KMS-11 (cell line): ENCODE data around the gene GNLY.

Experiments used
- H2AFZ ChIP-seq: fragments of 200-600 bp; sonication (generic); 2 replicates; pipeline ENCODE4 v1.6.1; 2016; ENCODE audit warnings: antibody characterized with exemption, mixed run types, low read depth
- H3K27ac ChIP-seq: fragments of 200-600 bp; sonication (generic); 2 replicates; pipeline ENCODE4 v1.6.1; 2016; ENCODE audit warnings: mild to moderate bottlenecking, mixed run types
- H3K27me3 ChIP-seq: fragments of 200-600 bp; sonication (generic); 2 replicates; pipeline ENCODE4 v1.6.1; 2017; ENCODE audit warnings: mild to moderate bottlenecking, low read depth, mixed run types, moderate library complexity; ENCODE audit not compliant: insufficient read depth
- H3K36me3 ChIP-seq: fragments of 200-600 bp; sonication (generic); 2 replicates; pipeline ENCODE4 v1.6.1; 2017; ENCODE audit warnings: mild to moderate bottlenecking, mixed run types; ENCODE audit not compliant: insufficient read depth
- H3K4me1 ChIP-seq: fragments of 200-600 bp; sonication (generic); 2 replicates; pipeline ENCODE4 v1.6.1; 2016; ENCODE audit warnings: mild to moderate bottlenecking, low read depth, mixed run types; ENCODE audit not compliant: poor library complexity, severe bottlenecking
- H3K4me2 ChIP-seq: fragments of 200-600 bp; sonication (generic); 2 replicates; pipeline ENCODE4 v1.7.0; 2016; ENCODE audit warnings: mild to moderate bottlenecking, mixed run types
- H3K4me3 ChIP-seq: fragments of 200-600 bp; sonication (generic); IDR thresholded peaks from 2 replicates; pipeline ENCODE4 v1.6.1; 2017; ENCODE audit warnings: low read depth, low read length, mixed read lengths; ENCODE audit not compliant: insufficient read depth
- H3K79me2 ChIP-seq: fragments of 200-600 bp; sonication (generic); 2 replicates; pipeline ENCODE4 v1.6.1; 2016; ENCODE audit warnings: low read depth, mixed run types; ENCODE audit not compliant: insufficient read depth
- H3K9ac ChIP-seq: fragments of 200-600 bp; sonication (generic); 2 replicates; pipeline ENCODE4 v1.6.1; 2016; ENCODE audit warnings: mild to moderate bottlenecking, mixed run types
- H4K20me1 ChIP-seq: fragments of 200-600 bp; sonication (generic); 2 replicates; pipeline ENCODE4 v1.6.1; 2016; ENCODE audit warnings: mild to moderate bottlenecking, mixed run types; ENCODE audit not compliant: insufficient read depth
- CTCF ChIP-seq: fragments of 200-600 bp; sonication (generic); conservative IDR thresholded peaks from 2 replicates; pipeline ENCODE4 v1.6.1; 2017; ENCODE audit warnings: low read depth, mild to moderate bottlenecking, antibody characterized with exemption, low read length, moderate library complexity, mixed read lengths

GNLY gene

GRCh38 chr2:85737961-85738360, 43.8 kb downstream of the GNLY start:
- H3K79me2 ChIP-seq = no peaks in the 10 kb centered on the region
- peaks cover 2% of the 10 kb centered on the region; the same call in 1 of the 2 replicates for H3K27me3 ChIP-seq
- no peak overlapping the region for H3K27ac ChIP-seq
- no peak overlapping the region for H3K4me2 ChIP-seq
- no peaks in the 10 kb centered on the region for H3K36me3 ChIP-seq
- no peaks in the 10 kb centered on the region for H4K20me1 ChIP-seq
- H3K4me1 ChIP-seq = no peaks in the 10 kb centered on the region
- H3K4me3 ChIP-seq = no peak overlapping the region
- no peak overlapping the region for H2AFZ ChIP-seq
- H3K9ac ChIP-seq = no peak overlapping the region
- no peak for TF ChIP-seq CTCF

GRCh38 chr2:85740193-85740592, 46.0 kb downstream of the GNLY start:
- Histone ChIP-seq H3K27me3 (peaks cover 17% of the 10 kb centered on the region; the same call in 1 of the 2 replicates), H3K27ac (no peak overlapping the region), H3K4me1 (no peaks in the 10 kb centered on the region), H3K79me2 (no peaks in the 10 kb centered on the region), H2AFZ (no peak overlapping the region), H3K4me3 (no peak overlapping the region), H4K20me1 (no peaks in the 10 kb centered on the region), H3K4me2 (no peak overlapping the region), H3K9ac (no peak overlapping the region), H3K36me3 (no peaks in the 10 kb centered on the region)
- no peak for TF ChIP-seq CTCF

- Histone ChIP-seq H3K27ac (no peak overlapping the region), H2AFZ (no peak overlapping the region), H3K79me2 (no peaks in the 10 kb centered on the region), H3K4me2 (no peak overlapping the region), H3K9ac (no peak overlapping the region), H3K36me3 (no peaks in the 10 kb centered on the region), H3K27me3 (peaks cover 17% of the 10 kb centered on the region; the same call in 1 of the 2 replicates), H4K20me1 (no peaks in the 10 kb centered on the region), H3K4me1 (no peaks in the 10 kb centered on the region), H3K4me3 (no peak overlapping the region)
- no peak for TF ChIP-seq CTCF
Observed at GRCh38 chr2:85741211-85741832, 47.2 kb downstream of the GNLY start.

- Histone ChIP-seq H4K20me1 (no peaks in the 10 kb centered on the region), H3K4me3 (no peak overlapping the region), H3K27ac (no peak overlapping the region), H3K4me1 (no peaks in the 10 kb centered on the region), H3K79me2 (no peaks in the 10 kb centered on the region), H3K36me3 (no peaks in the 10 kb centered on the region), H3K9ac (no peak overlapping the region), H2AFZ (no peak overlapping the region), H3K27me3 (peaks cover 17% of the 10 kb centered on the region; the same call in 1 of the 2 replicates), H3K4me2 (no peak overlapping the region)
- no peak for TF ChIP-seq CTCF
Observed at GRCh38 chr2:85741833-85742455, 47.8 kb downstream of the GNLY start.
